Measurements from ENCODE around the gene LYZL6.
"Not testable (repeated sequence)": the region's sequence is repeated elsewhere in the genome, so short reads cannot be mapped to it uniquely, and the experiment has no call there.

The LYZL6 gene

GRCh38 chr17:35944151-35944550 is 638 bp upstream of the LYZL6 start:
- no peak for DNase-seq

DNA sequence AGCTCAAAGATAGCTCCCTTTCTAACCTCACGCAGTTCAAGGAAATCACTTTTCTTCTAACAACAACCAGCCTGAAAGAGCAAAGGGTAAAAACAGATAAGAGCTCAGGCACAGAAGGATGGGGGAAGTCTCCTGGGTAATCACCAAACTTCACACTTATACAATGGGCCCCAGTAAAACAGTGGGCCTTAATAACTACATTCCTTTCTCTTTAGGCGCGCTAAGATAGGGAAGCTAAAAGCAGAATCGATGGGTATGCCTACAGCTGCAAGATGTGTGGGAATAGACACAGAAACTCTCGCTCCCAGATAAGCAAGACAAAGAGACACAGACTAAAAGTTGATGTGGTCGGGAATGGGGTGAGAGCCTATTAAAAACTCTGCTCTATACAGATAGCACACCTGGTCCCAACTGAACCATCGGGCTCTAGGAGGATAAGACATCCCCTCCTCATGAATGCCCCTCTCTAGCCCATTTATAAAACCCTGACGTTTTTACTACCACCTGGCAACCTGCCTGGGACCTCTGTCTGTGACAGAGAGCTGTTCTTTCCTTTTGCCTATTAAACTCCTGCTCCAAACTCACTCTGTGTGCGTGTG is 826 bp downstream of the LYZL6 start:
- DNase-seq, result no peak

GRCh38 chr17:35938492-35938891 is 5.0 kb downstream of the LYZL6 start:
- not testable (repeated sequence) for DNase-seq

DNA sequence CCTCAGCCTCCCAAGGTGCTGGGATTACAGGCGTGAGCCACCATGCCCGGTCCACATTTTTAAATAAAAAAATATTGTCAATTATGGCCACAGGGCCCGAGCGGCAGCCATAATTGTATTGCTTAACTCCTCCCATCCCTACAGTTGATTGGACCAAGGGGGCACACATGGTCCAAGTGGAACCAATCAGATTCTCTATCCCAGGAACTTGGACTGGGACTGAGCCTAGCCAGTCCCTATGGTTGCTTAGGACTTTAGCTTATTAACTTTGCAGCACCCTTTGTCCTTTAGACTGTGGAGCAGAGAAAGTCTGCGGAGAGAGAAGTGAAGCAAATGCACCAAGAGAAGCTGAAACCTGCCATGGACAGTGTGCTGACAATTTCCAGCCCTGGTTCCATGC is 7.5 kb downstream of the LYZL6 start:
- DNase-seq, result no peak

- DNase-seq, result no peak
Measured at GRCh38 chr17:35934760-35935159, 8.8 kb downstream of the LYZL6 start.

- no peak for DNase-seq
Measured at GRCh38 chr17:35932586-35932985, 10.9 kb downstream of the LYZL6 start.

DNA sequence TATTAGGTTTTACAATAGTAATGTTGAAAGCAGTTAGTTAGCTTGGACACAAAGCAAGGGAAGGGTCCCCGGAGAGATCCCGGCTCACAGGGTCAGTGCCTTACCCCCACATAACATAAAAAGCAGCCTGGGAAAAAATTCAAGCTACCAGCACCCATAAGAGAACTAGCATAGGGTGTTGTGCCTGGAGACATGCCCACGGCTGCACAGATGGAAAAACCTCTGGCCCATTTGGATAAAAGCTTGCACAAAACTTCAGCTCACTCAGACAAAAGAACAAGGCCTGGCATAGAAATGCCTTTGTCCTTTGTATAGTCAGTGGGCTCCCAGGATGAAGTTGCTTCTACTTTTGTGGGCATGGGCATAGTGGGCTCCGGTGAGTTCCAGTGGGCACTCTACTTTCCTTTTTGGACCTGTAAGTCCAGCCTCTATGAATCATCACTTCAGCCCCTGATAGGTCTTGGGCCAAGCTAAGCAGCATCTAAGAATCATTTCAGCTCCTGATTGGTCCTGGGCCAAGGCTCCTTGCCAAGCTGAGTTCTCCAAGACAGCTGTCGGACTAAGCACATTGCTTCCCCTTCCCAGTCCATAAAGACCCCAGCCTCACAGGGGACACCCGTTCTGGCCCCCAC is 11.6 kb downstream of the LYZL6 start:
- DNase-seq, result no peak

- DNase-seq, result no peak
Measured at GRCh38 chr17:35930211-35931065, 13.1 kb downstream of the LYZL6 start, which contains the start of gene RDM1. Gene RDM1 (minus strand): TSS chr17:35930773. CDS start chr17:35930727, 46 bp downstream.

DNA sequence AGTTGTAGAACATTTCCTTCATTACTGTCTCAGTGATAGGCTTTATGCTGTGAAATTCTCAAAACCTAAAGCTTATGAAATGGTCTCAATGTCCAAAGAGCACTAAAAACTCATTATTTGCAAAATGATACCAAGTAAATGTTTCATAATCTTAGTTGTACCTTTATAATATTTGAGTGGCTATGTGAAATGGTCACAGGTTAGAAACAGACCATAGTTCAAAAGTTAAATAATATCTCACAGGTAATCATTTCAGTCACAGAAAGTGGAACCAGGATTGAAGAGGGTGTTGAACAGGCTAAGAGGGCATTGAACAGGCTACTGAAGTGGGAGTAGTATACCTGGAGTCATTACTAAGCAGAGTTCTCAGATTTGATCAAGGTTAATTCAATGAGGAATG is 15.8 kb downstream of the LYZL6 start:
- DNase-seq, result no peak

GRCh38 chr17:35923609-35924114 is 19.9 kb downstream of the LYZL6 start:
- DNase-seq, result no peak

GRCh38 chr17:35920229-35920628 is 23.3 kb downstream of the LYZL6 start:
- no peak for DNase-seq

GRCh38 chr17:35918665-35919064 is 24.8 kb downstream of the LYZL6 start:
- DNase-seq, result no peak

DNA sequence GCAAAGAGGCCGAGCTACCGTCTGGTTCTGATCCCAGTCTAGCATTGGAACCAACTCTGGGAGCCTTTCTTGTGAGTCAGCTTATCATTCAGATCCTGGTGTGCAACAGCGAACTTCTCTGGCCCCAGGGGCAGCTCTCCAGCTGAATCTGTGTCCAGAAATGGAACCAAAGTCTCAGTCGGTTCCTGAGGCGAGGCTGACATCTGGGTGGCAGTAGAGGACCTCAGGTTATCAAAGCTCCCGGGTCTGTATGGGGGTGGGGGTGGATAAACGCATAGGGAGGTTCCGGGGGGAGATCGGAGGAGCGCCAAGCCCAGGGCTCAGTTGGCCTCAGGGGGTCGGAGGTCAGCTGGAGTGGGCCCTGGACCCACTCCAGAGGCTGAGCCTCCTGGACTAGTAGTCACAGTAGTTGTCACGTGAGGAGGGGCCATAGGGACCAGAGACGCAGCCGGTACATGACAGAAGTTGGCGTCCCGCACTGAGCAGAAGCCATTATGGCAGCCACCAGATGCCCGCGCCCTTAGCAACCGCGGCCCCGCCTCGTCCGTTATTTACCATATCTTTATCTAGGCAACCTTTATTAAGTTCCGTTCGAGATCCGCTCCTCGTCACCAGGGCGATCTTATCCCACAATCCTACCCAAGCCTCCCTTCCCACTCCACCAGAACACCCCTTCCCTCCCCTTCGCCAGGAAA is 25.8 kb downstream of the LYZL6 start:
- DNase-seq, result no peak

GRCh38 chr17:35915153-35915964 is 28.2 kb downstream of the LYZL6 start:
- DNase-seq, result no peak

- DNase-seq, result no peak
Measured at GRCh38 chr17:35914354-35914753, 29.2 kb downstream of the LYZL6 start.

DNA sequence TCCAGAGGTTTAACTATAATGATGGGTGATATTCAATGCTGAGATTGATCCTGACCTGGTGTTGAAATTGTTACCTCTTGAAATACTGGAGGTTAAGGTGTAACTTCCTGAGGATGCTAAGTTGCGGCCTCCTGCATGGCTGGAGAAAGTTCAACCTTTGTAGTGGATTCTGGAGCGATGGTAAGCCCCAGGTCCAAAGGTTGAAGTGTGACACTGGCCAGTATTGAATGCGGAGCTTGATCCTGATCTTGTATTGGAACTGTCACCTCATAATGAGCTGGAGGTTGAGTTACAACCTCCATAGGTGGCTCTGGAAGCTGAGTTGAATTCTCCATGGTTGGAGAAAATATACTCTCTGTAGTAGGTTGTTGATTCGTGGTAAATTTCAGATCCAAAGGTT is 29.9 kb downstream of the LYZL6 start:
- DNase-seq, result no peak

DNA sequence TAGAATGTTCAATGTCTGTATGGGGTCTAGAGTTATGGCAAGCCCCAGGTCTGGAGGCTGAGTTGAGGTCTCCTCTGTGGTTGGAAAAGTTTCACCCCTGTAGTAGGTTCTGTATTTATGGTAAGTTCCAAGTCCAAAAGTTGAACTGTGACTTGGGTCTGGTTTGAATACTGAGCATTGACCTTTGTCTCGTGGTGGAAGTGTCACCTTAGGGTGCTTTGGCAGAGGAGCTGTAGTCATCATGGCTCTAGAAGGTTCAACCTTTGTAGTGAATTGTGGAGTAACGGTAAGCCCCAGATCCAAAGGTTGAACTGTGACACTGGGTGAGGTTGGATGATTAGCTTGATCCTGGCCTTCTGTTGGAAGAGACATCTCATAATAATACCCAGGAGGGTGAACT is 30.6 kb downstream of the LYZL6 start:
- no peak for DNase-seq

DNA sequence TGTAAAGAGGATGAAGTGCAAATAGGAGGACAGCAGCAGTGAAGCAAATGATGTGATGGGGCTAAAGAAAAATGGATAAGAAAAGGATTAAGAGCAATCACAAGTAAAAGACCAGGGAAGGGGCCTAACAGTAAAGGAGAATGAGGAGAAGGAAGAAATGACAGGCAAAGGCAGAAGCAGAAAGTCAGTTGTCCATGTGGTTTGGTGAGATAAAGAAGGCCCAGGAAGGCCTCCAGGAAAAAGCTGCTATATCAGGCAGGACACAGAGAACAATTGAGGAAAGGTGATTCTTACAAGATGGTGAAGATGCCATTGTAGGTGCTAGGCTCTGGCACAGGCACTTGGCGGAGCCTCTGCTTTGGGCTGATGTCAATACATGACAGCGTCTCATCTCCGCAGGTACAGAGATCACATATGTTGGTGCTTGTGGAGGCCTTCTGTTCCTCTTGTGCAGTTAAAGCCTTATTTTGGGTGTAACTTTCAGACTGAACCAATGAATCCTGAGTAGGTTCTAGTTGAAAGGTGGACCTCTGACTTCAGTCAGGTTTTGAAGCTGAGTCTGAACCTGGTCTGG is 31.1 kb downstream of the LYZL6 start:
- no peak for DNase-seq

- no peak for DNase-seq
Measured at GRCh38 chr17:35909408-35909807, 34.1 kb downstream of the LYZL6 start.

GRCh38 chr17:35907691-35908090 is 35.8 kb downstream of the LYZL6 start:
- no peak for DNase-seq

GRCh38 chr17:35906926-35907637 is 36.4 kb downstream of the LYZL6 start:
- DNase-seq, result no peak
